ENCODE measurements around the gene SIN3B.

SIN3B gene

GRCh38 chr19:16891696-16892382 lies 62.6 kb downstream of the SIN3B start:
- DNase-seq, result no peak

- DNase-seq, result no peak
These were observed 63.2 kb downstream of the SIN3B start for GRCh38 chr19:16892436-16892835.

GRCh38 chr19:16892868-16893685 lies 63.9 kb downstream of the SIN3B start:
- DNase-seq, result no peak

- DNase-seq, result no peak
These were observed 64.4 kb downstream of the SIN3B start for GRCh38 chr19:16893686-16893989.

- DNase-seq, result no peak
These were observed 64.9 kb downstream of the SIN3B start for GRCh38 chr19:16894080-16894479.

- no peak for DNase-seq
These were observed 66.4 kb downstream of the SIN3B start for GRCh38 chr19:16895467-16896145.

GRCh38 chr19:16896146-16897028 lies 67.2 kb downstream of the SIN3B start:
- no peak for DNase-seq

GRCh38 chr19:16897029-16897855 lies 68.0 kb downstream of the SIN3B start:
- peak; percentile 75 for DNase-seq

GRCh38 chr19:16897856-16898161 lies 68.6 kb downstream of the SIN3B start:
- no peak for DNase-seq

- DNase-seq, result no peak
These were observed 69.3 kb downstream of the SIN3B start for GRCh38 chr19:16898361-16899015.

GRCh38 chr19:16899566-16900075 lies 70.4 kb downstream of the SIN3B start:
- no peak for DNase-seq

GRCh38 chr19:16901491-16902175 lies 72.4 kb downstream of the SIN3B start:
- DNase-seq, result no peak

GRCh38 chr19:16902545-16902944 lies 73.3 kb downstream of the SIN3B start:
- DNase-seq, result no peak

GRCh38 chr19:16903347-16903746 lies 74.1 kb downstream of the SIN3B start:
- DNase-seq, result no peak

GRCh38 chr19:16904599-16904998 lies 75.4 kb downstream of the SIN3B start:
- no peak for DNase-seq

- no peak for DNase-seq
These were observed 79.6 kb downstream of the SIN3B start for GRCh38 chr19:16908759-16909158.

- no peak for DNase-seq
These were observed 81.8 kb downstream of the SIN3B start for GRCh38 chr19:16911046-16911445.

- no peak for DNase-seq
These were observed 83.6 kb downstream of the SIN3B start for GRCh38 chr19:16912780-16913179.

- DNase-seq, result no peak
These were observed 85.2 kb downstream of the SIN3B start for GRCh38 chr19:16914421-16914820.

- no peak for DNase-seq
These were observed 85.9 kb downstream of the SIN3B start for GRCh38 chr19:16915135-16915534.

- DNase-seq, result no peak
These were observed 86.5 kb downstream of the SIN3B start for GRCh38 chr19:16915734-16916133.

Measured in amniotic stem cell (primary cell).